ENCODE data around the gene LRFN4. TPM values are rescaled to one million over a fixed set of nuclear protein-coding genes. Genes with fewer than 3 reads are reported as not detected.
A peak's percentile ranks its signal among the peaks of the same experiment; 100 is the strongest.

Gene LRFN4
- polyA plus RNA-seq (85.0 and 104 TPM in 2 replicates), polyA minus RNA-seq (95.7 and 111 TPM in 2 replicates)

- Histone ChIP-seq H3K27ac (ENCODE audit: low read length) (peak within 1 kb of the TSS; percentile 91), H3K4me3 (ENCODE audit: low read length) (peak within 1 kb of the TSS; percentile 82), H3K79me2 (replicated peaks; ENCODE audit: insufficient read depth, low read length) (no peaks in the 10 kb centered on the region), H3F3A (ENCODE audit: insufficient read depth, low read length, poor library complexity, severe bottlenecking) (no peaks in the 10 kb centered on the region), H3K36me3 (ENCODE audit: insufficient read depth, low read length) (no peaks in the 10 kb centered on the region), H3K9me3 (ENCODE audit: low read length) (no peaks in the 10 kb centered on the region), H4K20me1 (ENCODE audit: insufficient read depth) (no peaks in the 10 kb centered on the region), H3K4me2 (ENCODE audit: low read length) (peak within 1 kb of the TSS; percentile 71), H2AFZ (ENCODE audit: low read depth, low read length) (peak within 1 kb of the TSS; percentile 69), H3K9ac (ENCODE audit: low read length) (peak within 1 kb of the TSS; percentile 94), H3K27me3 (ENCODE audit: insufficient read depth, low read depth, low read length) (no peaks in the 10 kb centered on the region), H3K9me2 (ENCODE audit: insufficient read depth, low read length) (no peaks in the 10 kb centered on the region)
- TF ChIP-seq TAF1 (IDR thresholded peaks at IDR 0.05; ENCODE audit: low read depth) (peak; percentile 40), POLR2AphosphoS5 (IDR thresholded peaks at IDR 0.05) (peak; percentile 41), MXI1 (conservative IDR thresholded peaks at IDR 0.05; ENCODE audit: poor library complexity, severe bottlenecking) (peak; percentile 91), CTCF (IDR thresholded peaks at IDR 0.05; ENCODE audit: poor library complexity, severe bottlenecking) (no peak), RAD21 (conservative IDR thresholded peaks at IDR 0.05) (no peak), EP300 (conservative IDR thresholded peaks at IDR 0.05; ENCODE audit: poor library complexity, severe bottlenecking) (peak; percentile 23)
Measured at GRCh38 chr11:66856496-66857233, at the start of gene LRFN4. Gene LRFN4, plus strand, starts transcription at chr11:66857064. Its CDS starts 681 bp downstream, at chr11:66857745.

- Histone ChIP-seq H3K9me3 (ENCODE audit: low read length) (no peaks in the 10 kb centered on the region), H3K9ac (ENCODE audit: low read length) (no peak overlapping the region), H4K20me1 (ENCODE audit: insufficient read depth) (no peaks in the 10 kb centered on the region), H3K4me3 (ENCODE audit: low read length) (no peak overlapping the region), H3K4me2 (ENCODE audit: low read length) (no peak overlapping the region), H3K27me3 (ENCODE audit: insufficient read depth, low read depth, low read length) (no peaks in the 10 kb centered on the region), H3K36me3 (ENCODE audit: insufficient read depth, low read length) (no peaks in the 10 kb centered on the region), H2AFZ (ENCODE audit: low read depth, low read length) (no peak overlapping the region), H3K27ac (ENCODE audit: low read length) (no peak overlapping the region), H3K79me2 (replicated peaks; ENCODE audit: insufficient read depth, low read length) (no peaks in the 10 kb centered on the region), H3K9me2 (ENCODE audit: insufficient read depth, low read length) (no peaks in the 10 kb centered on the region), H3F3A (ENCODE audit: insufficient read depth, low read length, poor library complexity, severe bottlenecking) (no peaks in the 10 kb centered on the region)
- TF ChIP-seq REST (IDR thresholded peaks at IDR 0.05; ENCODE audit: borderline replicate concordance) (no peak), MXI1 (conservative IDR thresholded peaks at IDR 0.05; ENCODE audit: poor library complexity, severe bottlenecking) (no peak)
Measured at GRCh38 chr11:66809592-66809991, 47.3 kb upstream of the LRFN4 start.

GRCh38 chr11:66810576-66811185 lies 46.2 kb upstream of the LRFN4 start:
- no peaks in the 10 kb centered on the region for H4K20me1 ChIP-seq (ENCODE audit: insufficient read depth)
- no peak overlapping the region for H3K27ac ChIP-seq (ENCODE audit: low read length)
- no peaks in the 10 kb centered on the region for H3K27me3 ChIP-seq (ENCODE audit: insufficient read depth, low read depth, low read length)
- no peaks in the 10 kb centered on the region for H3F3A ChIP-seq (ENCODE audit: insufficient read depth, low read length, poor library complexity, severe bottlenecking)
- no peak overlapping the region for H3K9ac ChIP-seq (ENCODE audit: low read length)
- H2AFZ ChIP-seq (ENCODE audit: low read depth, low read length), result no peak overlapping the region
- H3K9me2 ChIP-seq (ENCODE audit: insufficient read depth, low read length), result no peaks in the 10 kb centered on the region
- H3K36me3 ChIP-seq (ENCODE audit: insufficient read depth, low read length), result no peaks in the 10 kb centered on the region
- no peak for TF ChIP-seq TAF1 (IDR thresholded peaks at IDR 0.05; ENCODE audit: low read depth)
- no peak for TF ChIP-seq MXI1 (conservative IDR thresholded peaks at IDR 0.05; ENCODE audit: poor library complexity, severe bottlenecking)
- no peak for TF ChIP-seq CTCF (IDR thresholded peaks at IDR 0.05; ENCODE audit: poor library complexity, severe bottlenecking)
- TF ChIP-seq RAD21 (conservative IDR thresholded peaks at IDR 0.05), result no peak
- TF ChIP-seq EP300 (conservative IDR thresholded peaks at IDR 0.05; ENCODE audit: poor library complexity, severe bottlenecking), result no peak
- no peak for TF ChIP-seq SMC3 (conservative IDR thresholded peaks at IDR 0.05; ENCODE audit: poor library complexity)
- H3K4me2 ChIP-seq (ENCODE audit: low read length), result no peak overlapping the region
- H3K9me3 ChIP-seq (ENCODE audit: low read length), result no peaks in the 10 kb centered on the region
- no peaks in the 10 kb centered on the region for H3K79me2 ChIP-seq (replicated peaks; ENCODE audit: insufficient read depth, low read length)
- no peak overlapping the region for H3K4me3 ChIP-seq (ENCODE audit: low read length)

Data from neural cell (in vitro differentiated cells).